Keratinocyte (primary cell): ENCODE data around the gene HERC2. TPM values are rescaled to one million over a fixed set of nuclear protein-coding genes. Genes with fewer than 3 reads are reported as not detected.

Experiments
- DNase-seq: peaks from one replicate; pipeline ENCODE4 v3.0.0-alpha.2; 2011; ENCODE audit warnings: low read depth, missing footprints, low spot score
- FAIRE-seq: peaks from 2 replicates; lab custom pipeline; 2011; peaks lifted over from hg19 to GRCh38; lab: Jason Lieb, UNC
- H2AFZ ChIP-seq: 2 replicates; pipeline ENCODE4 v1.6.0; 2012; ENCODE audit warnings: low read length, control low read depth, inconsistent platforms; ENCODE audit not compliant: control insufficient read depth
- H3K27ac ChIP-seq: 2 replicates; pipeline ENCODE4 v1.5.1; 2011; ENCODE audit warnings: low read length; ENCODE audit not compliant: control insufficient read depth, insufficient read depth
- H3K27me3 ChIP-seq: 3 replicates; pipeline ENCODE4 v1.6.0; 2011; ENCODE audit warnings: low read length; ENCODE audit not compliant: control insufficient read depth, insufficient read depth; ENCODE audit errors: extremely low read depth
- H3K36me3 ChIP-seq, 2 experiments: 2 replicates in 1 of 2; 3 replicates in 1 of 2; pipeline ENCODE4 v1.5.1; 2011; ENCODE audit warnings: low read length in 2 of 2, mild to moderate bottlenecking in 1 of 2; ENCODE audit not compliant: control insufficient read depth in 2 of 2, insufficient read depth in 2 of 2; ENCODE audit errors: extremely low read depth in 1 of 2
- H3K4me1 ChIP-seq: 3 replicates; pipeline ENCODE4 v1.5.1; 2011; ENCODE audit warnings: low read length; ENCODE audit not compliant: control insufficient read depth, insufficient read depth; ENCODE audit errors: extremely low read depth
- H3K4me2 ChIP-seq: 3 replicates; pipeline ENCODE4 v1.6.0; 2011; ENCODE audit warnings: low read depth, low read length; ENCODE audit not compliant: control insufficient read depth, insufficient read depth; ENCODE audit errors: extremely low read depth
- H3K4me3 ChIP-seq, 3 experiments: fragments of 200-600 bp in 1 of 3; sonication (generic) in 1 of 3; 2 replicates in 2 of 3; 3 replicates in 1 of 3; pipeline ENCODE4 v1.5.1; 2011 to 2016; ENCODE audit warnings: low read length in 3 of 3, mild to moderate bottlenecking in 3 of 3, control low read depth in 2 of 3, inconsistent platforms in 1 of 3, low read depth in 1 of 3, mixed read lengths in 1 of 3, mixed run types in 1 of 3, moderate library complexity in 1 of 3; ENCODE audit not compliant: control insufficient read depth in 2 of 3, insufficient read depth in 2 of 3; ENCODE audit errors: extremely low read depth in 1 of 3
- H3K79me2 ChIP-seq: 2 replicates; pipeline ENCODE4 v1.6.0; 2012; ENCODE audit warnings: low read length; ENCODE audit not compliant: control insufficient read depth, insufficient read depth
- H3K9ac ChIP-seq: 3 replicates; pipeline ENCODE4 v1.6.0; 2011; ENCODE audit warnings: low read length; ENCODE audit not compliant: control insufficient read depth, insufficient read depth; ENCODE audit errors: extremely low read depth
- H3K9me1 ChIP-seq: 3 replicates; pipeline ENCODE4 v1.6.0; 2011; ENCODE audit warnings: low read length; ENCODE audit not compliant: control insufficient read depth, insufficient read depth; ENCODE audit errors: extremely low read depth
- H3K9me3 ChIP-seq: 2 replicates; pipeline ENCODE4 v1.5.1; 2012; ENCODE audit warnings: low read depth, low read length; ENCODE audit not compliant: control insufficient read depth
- H4K20me1 ChIP-seq: 3 replicates; pipeline ENCODE4 v1.6.0; 2011; ENCODE audit warnings: low read length; ENCODE audit not compliant: control insufficient read depth, insufficient read depth; ENCODE audit errors: extremely low read depth
- EZH2 ChIP-seq: IDR thresholded peaks from one replicate; pipeline ENCODE4 v1.6.1; 2012; ENCODE audit warnings: inconsistent platforms, mild to moderate bottlenecking, low read length, moderate library complexity
- dilution Hi-C: fragments of 300-500 bp; cut with MboI; formaldehyde crosslinking; loops from one replicate; pipeline ENCODE4 v1.7.0; 2020; ENCODE audit warnings: low sequenced_read_pairs; ENCODE audit not compliant: extremely low pct_ligation_motif_present
- polyA plus RNA-seq, 5 experiments: library from polyadenylated mRNA; depleted of rRNA in 3 of 5; stranded (reverse) in 3 of 5; stranded (forward) in 1 of 5; unstranded in 1 of 5; fragments of >200 nt; gene quantifications; 1 replicate in 1 of 5; 2 replicates in 3 of 5; 3 replicates in 1 of 5; pipeline versions ENCODE4 v1.2.1 to v1.2.3, GENCODE V29; 2011 to 2012; ENCODE audit warnings: missing spikeins in 2 of 5, low read depth in 1 of 5, low replicate concordance in 1 of 5
- TF ChIP-seq, protein P1 (sequence below), 3 experiments: IDR thresholded peaks in 1 of 3; conservative IDR thresholded peaks in 1 of 3; optimal IDR thresholded peaks in 1 of 3; 2 replicates in 2 of 3; 3 replicates in 1 of 3; pipeline versions ENCODE3 to v1.5.1; 2011; ENCODE audit warnings: low read length in 3 of 3, mild to moderate bottlenecking in 3 of 3, moderate library complexity in 2 of 3, control low read depth in 1 of 3, inconsistent platforms in 1 of 3; ENCODE audit not compliant: insufficient read depth in 2 of 3; ENCODE audit errors: extremely low read depth in 1 of 3

The HERC2 gene
- polyA plus RNA-seq, 1 donor (not counting 4 experiments of a cell fraction or from before 2014, with no cell fraction given) = 12.4 TPM

DNA sequence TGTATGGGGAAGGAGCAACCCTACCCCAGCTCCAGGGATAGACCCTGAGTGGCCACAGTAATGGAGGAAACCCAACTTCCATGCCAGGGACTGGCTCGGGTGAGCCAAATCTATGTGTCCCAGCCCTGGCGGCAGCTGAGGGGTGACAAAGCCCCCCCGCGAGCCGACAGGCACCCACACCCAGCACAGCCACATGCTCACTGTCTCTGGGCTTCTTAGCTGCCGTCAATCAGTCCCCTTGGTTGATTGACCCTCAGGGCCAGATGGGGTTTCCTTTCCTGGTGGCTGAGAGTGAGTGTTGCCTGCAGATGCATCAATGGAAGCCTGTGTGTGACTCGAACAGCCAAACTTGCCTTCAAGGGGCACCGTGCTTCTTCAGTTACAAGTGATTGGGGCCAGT, 220.8 kb downstream of the HERC2 start:
- Histone ChIP-seq H3K9me3 (no peaks in the 10 kb centered on the region), H3K9me1 (no peaks in the 10 kb centered on the region), H2AFZ (no peak overlapping the region), H3K9ac (no peak overlapping the region), H3K4me3 (no peak overlapping the region), H3K27ac (no peak overlapping the region), H3K27me3 (peaks cover 49% of the 10 kb centered on the region), H3K4me2 (no peak overlapping the region), H4K20me1 (peaks cover 3% of the 10 kb centered on the region), H3K36me3 (no peaks in the 10 kb centered on the region), H3K79me2 (no peaks in the 10 kb centered on the region), H3K4me1 (peaks cover 7% of the 10 kb centered on the region)
- FAIRE-seq = no peak
- DNase-seq = no peak
- dilution Hi-C loops = no loop called here
- no peak for TF ChIP-seq EZH2
- TF ChIP-seq, protein P1, sequence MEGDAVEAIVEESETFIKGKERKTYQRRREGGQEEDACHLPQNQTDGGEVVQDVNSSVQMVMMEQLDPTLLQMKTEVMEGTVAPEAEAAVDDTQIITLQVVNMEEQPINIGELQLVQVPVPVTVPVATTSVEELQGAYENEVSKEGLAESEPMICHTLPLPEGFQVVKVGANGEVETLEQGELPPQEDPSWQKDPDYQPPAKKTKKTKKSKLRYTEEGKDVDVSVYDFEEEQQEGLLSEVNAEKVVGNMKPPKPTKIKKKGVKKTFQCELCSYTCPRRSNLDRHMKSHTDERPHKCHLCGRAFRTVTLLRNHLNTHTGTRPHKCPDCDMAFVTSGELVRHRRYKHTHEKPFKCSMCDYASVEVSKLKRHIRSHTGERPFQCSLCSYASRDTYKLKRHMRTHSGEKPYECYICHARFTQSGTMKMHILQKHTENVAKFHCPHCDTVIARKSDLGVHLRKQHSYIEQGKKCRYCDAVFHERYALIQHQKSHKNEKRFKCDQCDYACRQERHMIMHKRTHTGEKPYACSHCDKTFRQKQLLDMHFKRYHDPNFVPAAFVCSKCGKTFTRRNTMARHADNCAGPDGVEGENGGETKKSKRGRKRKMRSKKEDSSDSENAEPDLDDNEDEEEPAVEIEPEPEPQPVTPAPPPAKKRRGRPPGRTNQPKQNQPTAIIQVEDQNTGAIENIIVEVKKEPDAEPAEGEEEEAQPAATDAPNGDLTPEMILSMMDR (optimal IDR thresholded peaks at IDR 0.05 in 1 of 3, IDR thresholded peaks at IDR 0.05 in 1 of 3, conservative IDR thresholded peaks at IDR 0.05 in 1 of 3; ENCODE audit: extremely low read depth in 1 of 3, insufficient read depth in 2 of 3, low read length in 3 of 3) = no peak

DNA sequence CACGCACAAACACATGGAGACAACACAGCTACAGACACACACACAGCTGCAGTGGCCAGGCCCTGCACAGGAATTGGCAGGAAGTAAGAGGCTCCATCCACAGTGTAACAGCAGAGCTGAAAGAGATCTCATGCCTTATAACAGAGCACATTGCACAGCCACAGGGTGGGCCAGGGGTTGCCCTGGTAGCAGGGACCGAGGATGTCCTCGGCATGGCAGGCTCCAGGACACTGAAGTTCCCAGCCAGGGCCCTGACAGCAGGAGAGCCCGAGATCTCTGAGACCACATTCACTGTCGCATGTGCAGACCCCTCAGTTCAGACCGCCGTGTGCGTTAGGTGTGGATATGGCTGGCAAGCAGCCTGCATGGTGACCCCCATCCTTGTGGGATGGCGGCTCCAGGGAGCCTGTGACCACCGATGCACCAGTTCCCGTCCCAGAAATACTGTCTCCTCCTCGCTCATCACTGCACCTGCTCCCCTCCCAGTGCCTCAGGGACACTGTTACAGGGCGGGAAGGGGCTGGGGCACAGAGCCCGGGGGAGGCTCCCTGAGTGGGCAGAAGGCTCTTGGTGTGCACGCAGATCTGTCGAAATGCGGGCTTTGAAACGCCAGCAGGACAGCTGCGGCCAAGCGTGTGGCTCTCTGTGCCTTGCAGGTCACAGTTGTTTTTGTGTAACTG, 221.3 kb downstream of the HERC2 start:
- dilution Hi-C loops = no loop called here
- no peaks in the 10 kb centered on the region for H3K79me2 ChIP-seq
- no peaks in the 10 kb centered on the region for H3K9me3 ChIP-seq
- H3K4me3 ChIP-seq = no peak overlapping the region
- peaks cover 3% of the 10 kb centered on the region for H4K20me1 ChIP-seq
- FAIRE-seq = no peak
- no peaks in the 10 kb centered on the region for H3K9me1 ChIP-seq
- H3K36me3 ChIP-seq = no peaks in the 10 kb centered on the region
- H3K27me3 ChIP-seq = peaks cover 49% of the 10 kb centered on the region
- H3K4me1 ChIP-seq = peaks cover 8% of the 10 kb centered on the region
- no peak overlapping the region for H2AFZ ChIP-seq
- H3K27ac ChIP-seq = no peak overlapping the region
- TF ChIP-seq EZH2 = no peak
- TF ChIP-seq, protein P1 (optimal IDR thresholded peaks at IDR 0.05 in 1 of 3, IDR thresholded peaks at IDR 0.05 in 1 of 3, conservative IDR thresholded peaks at IDR 0.05 in 1 of 3; ENCODE audit: extremely low read depth in 1 of 3, insufficient read depth in 2 of 3, low read length in 3 of 3) = no peak
- no peak overlapping the region for H3K4me2 ChIP-seq
- no peak overlapping the region for H3K9ac ChIP-seq
- no peak for DNase-seq
